GM12872 (cell line): ENCODE data around the gene MIER3.

ENCODE experiments used
- TF ChIP-seq, protein P1 (sequence below): IDR thresholded peaks from 3 replicates; pipeline ENCODE4 v1.5.1; 2011; ENCODE audit warnings: low read depth, mild to moderate bottlenecking, low read length, moderate library complexity; ENCODE audit not compliant: insufficient read depth

MIER3 gene

DNA sequence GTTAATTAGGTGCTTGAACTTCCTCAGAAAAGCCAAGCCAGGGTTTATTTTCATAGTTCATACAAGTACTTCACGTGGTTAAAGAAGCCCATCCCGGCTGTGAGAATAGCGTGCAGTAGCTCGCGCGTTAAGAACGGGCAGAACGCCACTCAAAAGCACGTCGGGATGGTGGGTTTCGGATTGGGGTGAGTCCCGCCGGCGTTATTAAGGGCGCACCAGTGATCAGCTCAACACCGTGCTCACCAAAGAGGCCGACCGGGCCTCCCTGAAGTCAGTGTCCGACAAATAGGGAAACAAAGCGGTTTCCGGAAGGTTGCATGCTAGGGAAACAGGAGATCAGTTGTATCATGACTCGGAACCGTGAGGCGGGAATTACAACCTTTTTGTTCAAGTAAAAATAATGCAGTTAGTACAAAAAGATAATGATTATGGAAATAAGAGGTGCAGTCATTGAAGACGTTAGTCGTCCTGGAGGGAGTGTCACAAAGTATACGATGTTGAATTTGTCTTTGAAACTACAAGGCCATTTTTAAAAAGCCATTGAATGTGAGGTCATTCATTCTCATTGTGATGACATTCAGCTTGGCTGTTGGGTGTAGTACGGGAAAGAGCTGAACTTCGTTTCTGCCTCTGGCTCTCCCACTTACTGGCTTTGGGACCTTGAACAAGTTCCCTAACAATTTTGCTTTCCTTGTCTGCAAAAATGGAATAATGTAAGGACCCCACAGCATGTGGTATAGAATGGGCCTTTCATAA, 41.5 kb downstream of the MIER3 start:
- TF ChIP-seq, protein P1, sequence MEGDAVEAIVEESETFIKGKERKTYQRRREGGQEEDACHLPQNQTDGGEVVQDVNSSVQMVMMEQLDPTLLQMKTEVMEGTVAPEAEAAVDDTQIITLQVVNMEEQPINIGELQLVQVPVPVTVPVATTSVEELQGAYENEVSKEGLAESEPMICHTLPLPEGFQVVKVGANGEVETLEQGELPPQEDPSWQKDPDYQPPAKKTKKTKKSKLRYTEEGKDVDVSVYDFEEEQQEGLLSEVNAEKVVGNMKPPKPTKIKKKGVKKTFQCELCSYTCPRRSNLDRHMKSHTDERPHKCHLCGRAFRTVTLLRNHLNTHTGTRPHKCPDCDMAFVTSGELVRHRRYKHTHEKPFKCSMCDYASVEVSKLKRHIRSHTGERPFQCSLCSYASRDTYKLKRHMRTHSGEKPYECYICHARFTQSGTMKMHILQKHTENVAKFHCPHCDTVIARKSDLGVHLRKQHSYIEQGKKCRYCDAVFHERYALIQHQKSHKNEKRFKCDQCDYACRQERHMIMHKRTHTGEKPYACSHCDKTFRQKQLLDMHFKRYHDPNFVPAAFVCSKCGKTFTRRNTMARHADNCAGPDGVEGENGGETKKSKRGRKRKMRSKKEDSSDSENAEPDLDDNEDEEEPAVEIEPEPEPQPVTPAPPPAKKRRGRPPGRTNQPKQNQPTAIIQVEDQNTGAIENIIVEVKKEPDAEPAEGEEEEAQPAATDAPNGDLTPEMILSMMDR: no peak

DNA sequence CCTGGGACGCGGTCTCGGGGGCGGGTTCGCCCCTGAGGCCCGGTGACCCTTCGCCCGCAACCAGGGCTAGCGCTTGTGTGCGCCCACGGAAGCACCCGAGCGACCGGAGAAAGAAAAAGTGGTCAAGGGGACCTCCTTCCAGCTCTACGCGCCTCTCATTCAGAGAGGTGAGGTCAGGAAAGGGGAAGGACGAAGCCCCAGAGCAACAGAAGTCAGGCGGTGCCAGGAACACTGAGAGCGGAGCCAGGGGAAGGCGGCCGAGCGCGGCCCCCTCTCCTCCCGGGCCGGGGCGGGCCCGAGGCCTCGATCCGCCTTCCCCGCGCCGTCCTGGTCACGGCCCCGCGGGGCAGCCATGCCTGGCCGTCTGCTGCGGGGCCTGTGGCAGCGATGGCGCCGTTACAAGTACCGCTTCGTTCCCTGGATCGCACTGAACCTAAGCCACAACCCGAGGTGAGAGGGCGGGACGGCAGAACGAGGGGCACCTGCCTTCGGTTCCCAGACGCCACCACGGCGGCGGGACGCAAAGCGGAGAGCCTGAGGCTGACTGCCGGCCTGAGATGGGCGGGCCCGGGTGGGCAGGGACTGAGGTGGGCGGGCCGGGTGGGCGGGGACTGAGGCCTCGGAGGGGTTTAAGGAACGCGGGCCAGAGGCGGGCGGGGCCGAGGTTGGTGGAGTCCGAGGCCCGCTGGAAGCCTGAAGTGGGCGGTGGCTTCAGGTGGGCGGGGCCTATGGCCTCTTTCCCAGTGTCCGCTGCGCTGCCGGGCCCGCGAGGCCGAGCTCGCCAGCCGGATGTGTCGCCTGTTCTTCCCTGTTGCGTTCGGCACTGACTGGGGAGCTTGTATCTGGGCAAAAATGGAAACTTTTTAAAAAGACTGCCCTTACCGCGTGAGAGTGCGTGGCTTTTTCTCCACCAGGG, 42.4 kb downstream of the MIER3 start, which contains the start of gene SETD9:
Gene SETD9, plus strand, starts transcription at position 303 of the 916 bp plus-strand sequence. Its CDS starts 50 bp downstream, at position 353.
- TF ChIP-seq, protein P1: no peak

DNA sequence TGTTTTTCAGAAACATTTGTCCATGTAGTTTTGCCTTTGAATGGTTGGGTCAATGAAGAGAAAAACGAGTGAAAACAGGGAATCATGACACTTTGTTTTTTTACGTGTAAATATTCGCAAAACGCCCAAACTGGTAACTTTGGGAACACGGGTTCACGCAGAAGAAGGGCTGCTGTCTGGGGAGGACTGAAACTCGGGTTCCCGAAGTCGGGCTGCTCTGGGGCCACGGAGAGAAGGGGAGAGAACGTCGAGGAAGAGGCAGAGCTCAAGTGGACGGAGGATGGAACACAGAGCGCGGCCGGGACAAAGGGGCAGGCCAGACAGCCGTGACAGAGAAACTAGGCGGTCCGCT, 43.0 kb downstream of the MIER3 start:
- TF ChIP-seq, protein P1: no peak

DNA sequence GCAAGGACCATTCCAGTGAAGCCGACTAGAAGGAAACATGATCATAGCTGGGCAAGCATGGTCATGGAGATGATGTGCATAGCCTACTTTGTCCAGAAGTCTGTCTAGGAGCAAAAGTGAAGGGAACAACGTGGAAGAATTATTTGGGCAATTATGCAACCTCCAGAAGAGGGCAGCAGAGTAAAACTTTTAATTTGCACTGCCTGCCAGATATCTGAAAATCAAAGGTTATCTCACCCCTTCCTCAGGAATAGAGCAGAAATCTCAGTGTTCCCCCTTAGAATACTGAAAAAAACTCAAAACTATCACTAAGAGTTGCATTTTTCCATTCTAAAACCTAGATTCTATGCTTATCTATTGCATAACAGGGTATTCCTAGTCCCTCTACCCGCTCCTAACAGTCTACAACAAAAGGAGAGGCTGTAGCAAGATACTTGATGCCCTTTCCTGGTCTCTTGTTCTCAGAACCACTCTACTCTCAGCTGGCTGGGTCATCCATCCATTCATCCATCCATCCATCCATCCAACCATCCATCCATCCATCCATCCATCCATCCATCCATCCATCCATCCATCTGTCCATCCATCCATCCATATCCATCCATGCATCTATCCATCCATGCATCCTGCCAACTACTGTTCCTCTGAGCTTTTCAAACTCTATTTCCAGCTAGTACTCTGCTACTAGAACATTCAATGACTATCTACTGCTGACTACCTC, 50.9 kb downstream of the MIER3 start:
- TF ChIP-seq, protein P1: peak; percentile 67

DNA sequence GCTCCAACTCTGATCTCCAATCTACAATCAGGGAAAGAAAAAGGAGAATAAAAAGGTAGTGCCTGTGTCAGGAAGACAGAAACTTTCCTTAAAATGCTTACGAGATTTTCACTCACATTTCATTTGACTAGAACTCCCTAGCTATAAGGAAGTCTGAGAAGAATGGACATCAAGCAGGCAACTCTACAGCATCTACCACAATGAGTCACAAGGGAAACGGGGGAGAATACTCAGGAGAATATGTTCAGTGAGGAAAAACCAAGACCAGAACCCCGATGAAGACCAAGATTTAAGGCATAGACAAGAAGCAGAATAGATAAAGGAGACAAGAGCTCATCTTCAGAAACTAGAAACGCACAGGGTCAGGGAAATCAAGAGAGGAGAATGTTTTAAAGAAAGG, 51.5 kb downstream of the MIER3 start:
- TF ChIP-seq, protein P1: no peak

DNA sequence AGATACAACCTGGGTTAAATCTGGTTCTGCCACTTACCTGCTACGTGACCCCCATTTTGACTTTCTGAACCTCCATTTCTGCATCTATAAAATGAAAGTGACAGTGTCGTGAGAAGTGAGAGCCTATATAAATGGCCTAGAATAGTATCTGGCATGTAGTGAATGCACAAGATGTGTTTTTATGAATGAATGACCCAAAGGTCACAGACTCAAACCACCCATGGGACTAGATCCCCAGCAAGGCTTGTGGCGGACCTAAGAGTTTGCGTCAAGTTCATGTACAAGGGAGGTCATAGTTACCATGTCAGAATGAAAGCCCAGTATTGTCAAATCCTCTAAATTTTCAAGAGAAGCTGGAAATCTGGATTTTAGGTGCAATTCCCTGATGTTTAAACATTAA, 53.7 kb downstream of the MIER3 start:
- TF ChIP-seq, protein P1: no peak

DNA sequence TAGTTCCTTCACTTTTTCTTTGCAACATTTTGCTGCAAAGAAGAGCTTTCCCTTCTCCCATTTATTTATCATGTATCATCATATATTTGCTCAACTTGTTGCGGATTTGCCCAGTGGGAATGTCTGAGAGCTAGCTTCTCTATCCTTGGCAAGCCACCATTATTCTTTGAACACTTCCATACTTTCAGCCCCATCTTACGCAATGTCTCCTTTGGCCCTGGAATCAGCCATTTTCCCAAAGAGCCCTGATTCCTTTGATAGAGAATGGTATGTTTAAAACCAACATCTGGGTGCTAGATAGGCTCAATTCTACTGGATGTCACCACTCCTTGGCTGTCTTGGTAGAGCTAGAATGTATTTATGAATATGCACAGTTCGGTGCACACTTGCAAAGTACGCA, 55.2 kb downstream of the MIER3 start:
- TF ChIP-seq, protein P1: no peak
